GM23338 (cell line): Measurements from ENCODE around the gene SLC47A1.

ENCODE experiments used
- EZH2 ChIP-seq: fragments of 200-600 bp; sonication (generic); IDR thresholded peaks from one replicate; pipeline ENCODE4 v1.8.0; 2017; ENCODE audit warnings: antibody characterized with exemption, mild to moderate bottlenecking, low read depth; ENCODE audit not compliant: unreplicated experiment
- POLR2AphosphoS5 ChIP-seq: IDR thresholded peaks from 2 replicates; pipeline ENCODE4 v1.6.1; 2016; ENCODE audit warnings: antibody characterized with exemption, low read depth
- ZNF331 ChIP-seq: fragments of 250-450 bp; sonication (Bioruptor Pico); IDR thresholded peaks from 2 replicates; pipeline ENCODE4 v1.5.0; 2020; ENCODE audit warnings: low read depth, mild to moderate bottlenecking, moderate library complexity
- TF ChIP-seq, protein P1 (sequence below), 2 experiments: fragments of 200-600 bp in 1 of 2; sonication (generic) in 1 of 2; conservative IDR thresholded peaks; 2 replicates each; pipeline versions ENCODE4 v1.5.1 to v1.6.1; 2016 to 2017; ENCODE audit warnings: antibody characterized with exemption in 2 of 2, low read depth in 2 of 2, mild to moderate bottlenecking in 2 of 2, moderate library complexity in 1 of 2

- TF ChIP-seq POLR2AphosphoS5 (no peak), EZH2 (no peak), ZNF331 (no peak)
- TF ChIP-seq, protein P1, sequence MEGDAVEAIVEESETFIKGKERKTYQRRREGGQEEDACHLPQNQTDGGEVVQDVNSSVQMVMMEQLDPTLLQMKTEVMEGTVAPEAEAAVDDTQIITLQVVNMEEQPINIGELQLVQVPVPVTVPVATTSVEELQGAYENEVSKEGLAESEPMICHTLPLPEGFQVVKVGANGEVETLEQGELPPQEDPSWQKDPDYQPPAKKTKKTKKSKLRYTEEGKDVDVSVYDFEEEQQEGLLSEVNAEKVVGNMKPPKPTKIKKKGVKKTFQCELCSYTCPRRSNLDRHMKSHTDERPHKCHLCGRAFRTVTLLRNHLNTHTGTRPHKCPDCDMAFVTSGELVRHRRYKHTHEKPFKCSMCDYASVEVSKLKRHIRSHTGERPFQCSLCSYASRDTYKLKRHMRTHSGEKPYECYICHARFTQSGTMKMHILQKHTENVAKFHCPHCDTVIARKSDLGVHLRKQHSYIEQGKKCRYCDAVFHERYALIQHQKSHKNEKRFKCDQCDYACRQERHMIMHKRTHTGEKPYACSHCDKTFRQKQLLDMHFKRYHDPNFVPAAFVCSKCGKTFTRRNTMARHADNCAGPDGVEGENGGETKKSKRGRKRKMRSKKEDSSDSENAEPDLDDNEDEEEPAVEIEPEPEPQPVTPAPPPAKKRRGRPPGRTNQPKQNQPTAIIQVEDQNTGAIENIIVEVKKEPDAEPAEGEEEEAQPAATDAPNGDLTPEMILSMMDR (conservative IDR thresholded peaks at IDR 0.05; ENCODE audit: low read depth in 2 of 2) = no peak
Measured at GRCh38 chr17:19579192-19579761, 45.6 kb downstream of the SLC47A1 start.
